GM20000 (cell line): Measurements from ENCODE around the gene MYH14.

Experiments used
- DNase-seq: peaks from one replicate; pipeline ENCODE4 v3.0.0; 2012; ENCODE audit warnings: low spot score
- TF ChIP-seq, protein P1 (sequence below): IDR thresholded peaks from 2 replicates; pipeline ENCODE4 v1.5.1; 2012; ENCODE audit warnings: mild to moderate bottlenecking, control low read depth; ENCODE audit errors: extremely low read depth, missing control alignments

MYH14 gene

DNA sequence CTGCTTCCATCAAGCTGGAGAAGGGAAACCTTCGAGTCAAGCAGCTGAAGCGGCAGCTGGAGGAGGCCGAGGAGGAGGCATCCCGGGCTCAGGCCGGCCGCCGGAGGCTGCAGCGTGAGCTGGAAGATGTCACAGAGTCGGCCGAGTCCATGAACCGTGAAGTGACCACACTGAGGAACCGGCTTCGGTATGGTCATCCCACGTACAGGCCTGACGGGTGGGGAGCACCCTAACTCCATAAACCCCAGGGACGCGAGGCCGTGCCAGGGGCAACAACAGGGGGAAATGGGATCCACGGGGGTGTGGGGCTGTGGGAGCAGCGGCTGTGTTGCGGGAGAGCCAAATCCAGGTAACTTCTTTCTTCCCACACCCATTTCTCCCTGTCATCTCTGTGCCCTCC, 105.6 kb downstream of the MYH14 start:
- no peak for DNase-seq

DNA sequence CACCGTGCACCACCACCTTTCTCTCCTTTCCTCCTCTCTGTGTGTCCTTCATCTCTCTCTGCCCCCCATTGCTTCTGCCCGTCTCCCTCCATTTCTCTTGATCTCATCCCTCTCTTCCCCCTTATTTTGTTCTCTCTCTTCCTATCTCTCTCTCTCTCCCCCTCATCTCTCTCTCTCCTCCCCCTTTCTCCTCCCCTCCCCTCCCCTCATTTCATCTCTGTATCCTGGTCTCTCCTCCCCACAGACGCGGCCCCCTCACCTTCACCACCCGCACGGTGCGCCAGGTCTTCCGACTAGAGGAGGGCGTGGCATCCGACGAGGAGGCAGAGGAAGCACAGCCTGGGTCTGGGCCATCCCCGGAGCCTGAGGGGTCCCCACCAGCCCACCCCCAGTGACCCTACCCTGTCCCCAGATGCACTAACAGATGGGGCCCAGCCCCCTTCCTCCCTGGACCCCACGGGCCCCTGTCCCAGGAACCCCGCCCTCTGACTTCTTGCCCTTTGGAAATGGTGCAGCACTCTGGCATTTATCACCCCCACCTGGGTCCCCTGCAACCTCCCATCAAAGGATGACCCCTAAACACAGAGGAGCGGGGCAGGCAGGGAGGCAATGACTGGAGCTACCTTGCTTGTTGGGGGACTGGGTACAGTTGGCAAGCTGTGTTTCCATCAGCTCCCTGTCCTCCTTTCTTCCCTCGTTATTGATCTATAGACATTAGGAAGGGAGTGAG, 106.1 kb downstream of the MYH14 start:
- DNase-seq = no peak
- TF ChIP-seq, protein P1, sequence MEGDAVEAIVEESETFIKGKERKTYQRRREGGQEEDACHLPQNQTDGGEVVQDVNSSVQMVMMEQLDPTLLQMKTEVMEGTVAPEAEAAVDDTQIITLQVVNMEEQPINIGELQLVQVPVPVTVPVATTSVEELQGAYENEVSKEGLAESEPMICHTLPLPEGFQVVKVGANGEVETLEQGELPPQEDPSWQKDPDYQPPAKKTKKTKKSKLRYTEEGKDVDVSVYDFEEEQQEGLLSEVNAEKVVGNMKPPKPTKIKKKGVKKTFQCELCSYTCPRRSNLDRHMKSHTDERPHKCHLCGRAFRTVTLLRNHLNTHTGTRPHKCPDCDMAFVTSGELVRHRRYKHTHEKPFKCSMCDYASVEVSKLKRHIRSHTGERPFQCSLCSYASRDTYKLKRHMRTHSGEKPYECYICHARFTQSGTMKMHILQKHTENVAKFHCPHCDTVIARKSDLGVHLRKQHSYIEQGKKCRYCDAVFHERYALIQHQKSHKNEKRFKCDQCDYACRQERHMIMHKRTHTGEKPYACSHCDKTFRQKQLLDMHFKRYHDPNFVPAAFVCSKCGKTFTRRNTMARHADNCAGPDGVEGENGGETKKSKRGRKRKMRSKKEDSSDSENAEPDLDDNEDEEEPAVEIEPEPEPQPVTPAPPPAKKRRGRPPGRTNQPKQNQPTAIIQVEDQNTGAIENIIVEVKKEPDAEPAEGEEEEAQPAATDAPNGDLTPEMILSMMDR = no peak

More for the DNA sequence above, 105.6 kb downstream of the MYH14 start:
- TF ChIP-seq, protein P1 = no peak

DNA sequence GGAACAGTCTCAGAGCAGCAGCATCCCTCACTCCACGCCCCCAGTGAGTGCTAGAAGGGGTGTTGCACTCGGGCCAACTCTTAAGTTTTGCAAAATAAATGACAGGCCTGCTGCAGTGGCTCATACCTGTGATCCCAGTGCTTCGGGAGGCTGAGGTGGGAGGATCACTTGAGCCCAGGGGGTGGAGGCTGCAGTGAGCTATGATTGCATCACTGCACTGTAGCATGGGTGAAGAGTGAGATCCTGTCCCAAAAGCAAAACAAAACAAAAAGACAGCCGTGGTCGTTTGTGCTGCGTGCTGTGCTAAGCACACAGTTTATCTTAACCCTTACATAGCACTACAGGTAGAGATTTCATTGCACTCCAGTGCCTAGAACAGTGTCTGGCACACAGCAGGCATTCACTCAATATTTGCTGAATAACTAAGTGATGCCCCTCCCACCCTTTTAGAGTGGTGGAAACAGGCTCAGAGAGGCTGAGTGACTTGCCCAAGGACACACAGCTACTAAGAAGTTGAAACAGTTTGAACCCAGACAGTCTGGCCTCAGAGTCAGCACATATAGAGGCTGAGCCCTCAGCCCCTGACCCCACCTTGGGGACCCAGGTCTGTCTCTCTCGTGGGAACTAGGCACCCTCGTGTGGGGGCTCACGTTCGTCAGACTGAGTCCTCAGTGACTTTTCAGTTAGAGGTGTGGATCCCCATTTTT, 107.5 kb downstream of the MYH14 start:
- DNase-seq = no peak
- TF ChIP-seq, protein P1 = no peak

DNA sequence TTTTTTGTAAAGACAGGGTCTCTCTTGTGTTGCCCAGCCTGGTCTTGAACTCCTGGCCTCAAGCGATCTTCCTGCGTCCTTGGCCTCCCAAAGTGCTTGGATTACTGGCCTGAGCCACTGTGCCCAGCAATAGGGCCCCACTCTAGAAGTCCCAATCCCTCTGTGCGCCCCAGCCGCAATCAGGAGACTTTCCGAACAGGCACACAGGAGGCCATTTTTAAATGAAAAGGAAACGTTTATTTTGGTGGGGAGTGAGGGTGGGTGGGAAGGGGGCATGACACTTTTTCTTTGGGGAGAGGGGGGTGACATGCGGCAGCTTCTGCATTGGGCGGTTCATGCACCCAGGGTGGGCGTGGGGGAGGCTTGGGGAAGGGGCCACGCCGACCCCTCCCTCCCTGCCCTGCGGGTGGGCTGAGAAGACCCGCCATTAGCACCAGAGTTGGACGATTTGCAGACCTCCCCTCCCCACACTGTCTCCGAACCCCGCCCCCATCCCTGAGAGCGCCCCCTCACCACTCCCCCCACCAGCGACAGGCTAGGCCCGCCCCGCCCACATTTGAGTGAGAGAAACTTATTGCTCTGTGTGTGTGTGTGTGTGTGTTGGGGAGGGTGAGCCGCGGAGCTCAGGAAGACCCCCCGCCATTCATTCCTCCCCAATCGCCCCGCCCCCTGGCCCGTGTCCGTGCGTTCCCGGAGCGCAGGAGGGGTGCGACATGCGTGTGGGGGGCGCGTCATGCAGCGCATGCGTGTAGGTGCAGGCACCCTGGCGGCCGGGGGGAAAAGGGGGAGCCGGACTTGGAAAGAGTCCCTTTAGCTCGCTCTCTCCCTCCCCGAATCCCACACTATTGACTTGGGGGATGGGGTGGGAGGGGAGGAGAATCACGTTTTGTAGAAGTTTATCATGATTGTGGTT, 108.6 kb downstream of the MYH14 start:
- TF ChIP-seq, protein P1 = no peak
- DNase-seq = no peak

DNA sequence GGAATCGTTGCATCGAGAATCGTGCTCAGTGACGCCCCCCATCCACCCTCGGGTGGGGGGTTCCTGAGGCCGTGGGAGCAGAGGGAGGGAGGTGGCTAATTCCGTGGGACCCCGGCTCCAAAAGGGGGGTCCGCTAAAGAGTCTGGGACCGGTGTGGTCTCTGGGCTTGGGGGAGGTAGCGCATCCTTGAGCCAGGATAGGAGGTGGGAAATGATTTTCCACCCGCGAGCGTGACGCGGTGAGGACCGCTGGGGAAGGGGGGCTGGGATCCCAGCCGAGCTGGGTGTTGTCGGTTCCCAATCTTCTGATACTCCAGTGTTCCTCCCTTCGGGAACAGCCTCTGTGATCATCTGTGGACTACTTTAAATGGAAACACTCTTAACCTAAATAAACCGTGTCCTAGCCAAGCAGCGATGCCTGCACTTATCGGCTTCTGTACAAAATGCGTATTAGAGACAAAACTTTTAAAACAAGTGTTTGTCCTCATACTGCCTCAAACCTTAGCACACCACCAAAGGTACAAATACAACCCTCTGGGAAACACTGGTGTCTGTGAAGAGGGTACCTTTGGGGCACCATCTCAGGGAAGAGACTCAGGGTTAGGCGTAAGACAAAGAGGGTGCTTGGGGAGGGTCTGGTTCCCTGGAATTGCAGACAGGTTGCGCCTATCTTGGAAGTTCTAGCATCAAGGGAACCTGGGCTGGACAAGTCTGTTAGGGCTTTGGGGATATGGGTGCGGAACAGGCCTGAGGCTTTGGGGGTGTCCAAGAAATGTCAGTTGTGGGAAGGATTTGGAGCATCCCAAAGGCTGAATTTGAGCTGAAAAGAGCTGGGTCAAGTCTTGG, 109.8 kb downstream of the MYH14 start:
- DNase-seq = no peak
- TF ChIP-seq, protein P1 = no peak

DNA sequence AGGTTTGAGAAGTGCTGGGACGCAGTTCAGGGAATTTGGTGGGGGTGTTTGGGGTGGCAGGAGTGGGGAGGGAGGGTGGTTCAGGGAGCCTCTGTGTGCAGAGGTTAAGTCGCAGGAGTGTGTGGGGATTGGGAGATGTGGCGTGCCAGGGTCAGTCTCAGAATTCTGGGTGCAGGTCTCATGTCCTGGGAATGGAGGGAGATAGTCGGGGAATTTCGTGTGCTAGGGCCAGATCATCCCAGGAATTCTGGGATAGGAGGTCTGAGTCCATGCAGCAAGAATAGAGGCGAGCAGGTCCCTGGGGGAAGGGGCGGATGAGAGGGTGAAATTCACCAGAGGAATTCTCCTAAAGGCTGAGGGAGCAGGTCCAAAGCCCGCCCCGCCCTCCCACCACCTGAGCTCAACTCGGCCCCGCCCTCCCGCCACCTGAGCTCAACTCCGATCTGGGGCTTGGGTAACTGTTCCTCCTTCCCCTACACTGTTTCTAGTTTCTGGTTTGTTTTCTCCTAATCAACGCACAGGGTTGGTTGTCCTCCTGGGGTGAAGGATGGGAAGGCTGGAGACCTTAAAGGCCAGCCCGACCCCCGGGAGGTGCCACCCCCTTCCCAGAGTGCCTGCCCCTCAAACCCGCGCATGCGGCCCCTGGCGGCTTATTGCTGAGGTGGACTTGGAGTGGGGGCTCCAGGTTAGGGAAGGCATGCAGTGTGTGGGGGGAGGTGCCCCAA, 110.6 kb downstream of the MYH14 start:
- DNase-seq = no peak
- TF ChIP-seq, protein P1 = no peak
